ENCODE data around the gene BAIAP2L2.

The BAIAP2L2 gene

DNA sequence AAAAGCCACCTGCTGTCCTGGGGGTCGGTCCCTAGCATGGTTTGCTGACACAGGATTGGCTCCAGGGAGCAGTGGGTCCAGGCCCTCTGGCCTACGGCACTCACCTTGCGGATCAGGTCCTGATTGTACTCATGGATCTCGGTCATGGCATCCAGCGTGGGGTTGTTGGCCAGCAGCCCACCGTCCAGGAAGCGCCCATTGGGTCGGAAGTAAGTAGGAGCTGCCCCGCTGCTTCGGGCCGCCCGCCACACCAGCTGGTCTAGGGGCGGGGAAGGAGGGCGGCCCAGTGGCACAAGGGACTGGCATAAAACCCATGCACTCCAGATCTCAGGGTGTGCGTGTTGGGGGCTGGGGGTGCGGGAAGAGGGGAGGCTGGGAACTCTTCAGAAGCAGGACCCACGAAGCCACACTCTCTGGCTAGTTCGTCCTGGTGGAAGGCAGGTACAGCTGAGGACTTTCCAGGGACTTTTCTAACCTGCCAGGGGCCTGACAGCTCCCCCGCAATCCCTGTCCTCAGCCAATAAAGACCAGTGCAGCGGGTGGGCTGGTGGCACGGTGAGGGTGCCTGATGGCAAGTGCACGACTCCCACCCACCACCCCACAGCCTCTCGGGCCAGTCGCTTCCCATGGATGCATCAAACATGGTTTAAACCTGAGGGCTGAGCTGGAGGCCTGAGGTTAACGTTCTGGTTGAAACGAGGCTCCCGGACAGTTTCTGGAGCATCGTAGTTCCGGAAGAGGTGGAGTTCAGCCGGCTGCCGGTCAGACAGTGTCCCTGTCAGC is 5.1 kb upstream of the BAIAP2L2 start:
- TF ChIP-seq, protein P1, sequence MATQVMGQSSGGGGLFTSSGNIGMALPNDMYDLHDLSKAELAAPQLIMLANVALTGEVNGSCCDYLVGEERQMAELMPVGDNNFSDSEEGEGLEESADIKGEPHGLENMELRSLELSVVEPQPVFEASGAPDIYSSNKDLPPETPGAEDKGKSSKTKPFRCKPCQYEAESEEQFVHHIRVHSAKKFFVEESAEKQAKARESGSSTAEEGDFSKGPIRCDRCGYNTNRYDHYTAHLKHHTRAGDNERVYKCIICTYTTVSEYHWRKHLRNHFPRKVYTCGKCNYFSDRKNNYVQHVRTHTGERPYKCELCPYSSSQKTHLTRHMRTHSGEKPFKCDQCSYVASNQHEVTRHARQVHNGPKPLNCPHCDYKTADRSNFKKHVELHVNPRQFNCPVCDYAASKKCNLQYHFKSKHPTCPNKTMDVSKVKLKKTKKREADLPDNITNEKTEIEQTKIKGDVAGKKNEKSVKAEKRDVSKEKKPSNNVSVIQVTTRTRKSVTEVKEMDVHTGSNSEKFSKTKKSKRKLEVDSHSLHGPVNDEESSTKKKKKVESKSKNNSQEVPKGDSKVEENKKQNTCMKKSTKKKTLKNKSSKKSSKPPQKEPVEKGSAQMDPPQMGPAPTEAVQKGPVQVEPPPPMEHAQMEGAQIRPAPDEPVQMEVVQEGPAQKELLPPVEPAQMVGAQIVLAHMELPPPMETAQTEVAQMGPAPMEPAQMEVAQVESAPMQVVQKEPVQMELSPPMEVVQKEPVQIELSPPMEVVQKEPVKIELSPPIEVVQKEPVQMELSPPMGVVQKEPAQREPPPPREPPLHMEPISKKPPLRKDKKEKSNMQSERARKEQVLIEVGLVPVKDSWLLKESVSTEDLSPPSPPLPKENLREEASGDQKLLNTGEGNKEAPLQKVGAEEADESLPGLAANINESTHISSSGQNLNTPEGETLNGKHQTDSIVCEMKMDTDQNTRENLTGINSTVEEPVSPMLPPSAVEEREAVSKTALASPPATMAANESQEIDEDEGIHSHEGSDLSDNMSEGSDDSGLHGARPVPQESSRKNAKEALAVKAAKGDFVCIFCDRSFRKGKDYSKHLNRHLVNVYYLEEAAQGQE (IDR thresholded peaks at IDR 0.05; ENCODE audit: insufficient read depth in 1 of 2, low read depth in 2 of 2, low read length in 2 of 2), result no peak
- TF ChIP-seq TAF1 (IDR thresholded peaks at IDR 0.05; ENCODE audit: borderline replicate concordance, insufficient read depth, low read length) (no peak), SIN3A (IDR thresholded peaks at IDR 0.05; ENCODE audit: borderline replicate concordance, insufficient read depth, low read length) (no peak), POLR2AphosphoS5 (IDR thresholded peaks at IDR 0.05; ENCODE audit: low read depth, low read length) (no peak), FOXP2 (optimal IDR thresholded peaks at IDR 0.05; ENCODE audit: borderline replicate concordance, extremely low read depth, extremely low read length, insufficient read depth) (no peak)

DNA sequence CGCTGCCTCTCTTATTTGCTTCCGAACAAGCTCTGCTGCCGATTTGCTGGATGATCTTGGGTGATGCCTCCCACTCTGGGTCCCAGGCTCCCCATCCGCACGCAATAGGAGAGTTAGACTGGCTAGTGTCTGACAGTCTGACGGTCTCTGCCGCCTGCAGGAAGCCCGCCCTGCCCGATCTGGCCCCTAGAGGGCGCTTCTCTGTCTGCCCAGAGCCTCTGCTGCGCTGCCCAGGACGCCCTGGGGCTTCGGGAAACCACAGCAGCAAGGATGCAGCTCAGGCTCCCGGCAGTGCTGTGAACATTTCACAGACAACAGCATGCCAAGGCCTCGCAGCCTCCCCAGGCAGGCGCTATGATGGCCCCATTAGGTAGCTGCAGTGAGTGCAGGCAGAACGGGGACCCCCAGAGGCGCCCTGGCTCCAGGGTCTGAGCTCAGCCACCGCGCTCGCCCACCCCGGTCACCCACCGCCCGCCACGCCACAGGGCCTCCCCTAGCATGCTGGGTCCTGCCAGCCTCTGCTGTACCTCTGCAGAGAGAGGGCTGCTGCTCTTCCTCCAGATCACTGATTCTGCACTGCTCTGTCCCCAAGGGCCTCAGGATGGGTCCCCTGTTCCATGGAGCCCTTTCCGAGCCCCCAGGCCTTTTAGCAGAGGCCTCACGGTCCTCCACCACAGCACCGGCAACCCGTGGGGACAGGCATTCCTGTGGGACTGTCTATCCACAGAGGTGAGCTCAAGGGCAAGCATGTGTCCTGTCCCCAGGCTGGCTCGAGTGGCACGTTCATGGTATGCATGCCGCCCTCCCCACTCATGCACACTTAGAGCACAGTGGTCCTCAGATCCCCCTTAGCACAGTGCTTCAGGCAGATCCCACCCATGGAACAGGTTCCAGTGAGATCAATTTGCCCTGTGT is 4.3 kb upstream of the BAIAP2L2 start:
- TF ChIP-seq POLR2AphosphoS5 (IDR thresholded peaks at IDR 0.05; ENCODE audit: low read depth, low read length), result no peak
- TF ChIP-seq TAF1 (IDR thresholded peaks at IDR 0.05; ENCODE audit: borderline replicate concordance, insufficient read depth, low read length), result no peak
- TF ChIP-seq SIN3A (IDR thresholded peaks at IDR 0.05; ENCODE audit: borderline replicate concordance, insufficient read depth, low read length), result no peak
- TF ChIP-seq FOXP2 (optimal IDR thresholded peaks at IDR 0.05; ENCODE audit: borderline replicate concordance, extremely low read depth, extremely low read length, insufficient read depth), result peak; percentile 95
- TF ChIP-seq, protein P1 (IDR thresholded peaks at IDR 0.05; ENCODE audit: insufficient read depth in 1 of 2, low read depth in 2 of 2, low read length in 2 of 2), result 0 out of 4 replicates have a peak, but pooled peaks of 1 of the 2 experiments have one; percentile 10

DNA sequence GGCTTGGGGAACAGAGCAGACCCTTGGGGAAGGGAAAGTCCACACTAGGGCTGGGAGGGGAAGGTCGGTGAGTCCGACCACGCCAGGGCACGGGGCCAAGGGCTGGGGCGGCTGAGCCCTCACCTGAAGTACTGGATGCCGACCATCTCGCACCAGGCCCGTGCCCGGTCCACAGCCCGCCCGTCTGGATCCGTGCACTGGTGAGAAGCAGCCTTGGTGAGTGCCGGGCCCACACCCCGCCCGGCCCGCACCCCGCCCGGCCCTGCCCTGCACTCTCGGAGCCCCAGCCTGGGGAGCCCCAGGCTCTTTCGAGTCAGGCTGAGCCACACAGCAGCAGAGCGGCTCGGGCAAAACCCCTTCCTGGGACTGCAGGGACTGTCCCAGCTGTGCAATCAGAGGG is 1.9 kb upstream of the BAIAP2L2 start:
- TF ChIP-seq SIN3A (IDR thresholded peaks at IDR 0.05; ENCODE audit: borderline replicate concordance, insufficient read depth, low read length), result no peak
- TF ChIP-seq FOXP2 (optimal IDR thresholded peaks at IDR 0.05; ENCODE audit: borderline replicate concordance, extremely low read depth, extremely low read length, insufficient read depth), result no peak
- no peak for TF ChIP-seq POLR2AphosphoS5 (IDR thresholded peaks at IDR 0.05; ENCODE audit: low read depth, low read length)
- TF ChIP-seq, protein P1 (IDR thresholded peaks at IDR 0.05; ENCODE audit: insufficient read depth in 1 of 2, low read depth in 2 of 2, low read length in 2 of 2), result no peak

DNA sequence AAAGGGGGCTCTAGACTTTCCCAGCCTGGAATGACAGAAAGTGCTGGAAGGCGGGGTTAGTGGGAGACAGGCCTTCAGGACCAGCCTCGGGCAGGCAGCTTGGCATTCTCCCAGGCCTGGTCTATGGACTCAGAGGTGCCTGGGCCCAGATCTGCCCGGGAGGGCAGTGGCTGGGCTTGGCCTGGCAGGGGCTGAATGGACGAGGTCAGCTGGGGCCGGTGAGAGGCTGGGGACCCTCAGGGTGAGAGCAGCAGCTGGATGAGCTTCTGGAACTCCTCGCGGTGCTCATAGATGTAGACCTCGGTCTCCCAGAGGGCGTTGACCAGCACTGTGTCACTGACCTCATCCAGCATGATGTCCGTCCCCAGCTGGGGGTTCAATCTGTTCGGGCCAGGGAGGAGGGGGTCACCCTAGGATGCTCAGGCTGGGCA is 1.5 kb upstream of the BAIAP2L2 start:
- TF ChIP-seq POLR2AphosphoS5 (IDR thresholded peaks at IDR 0.05; ENCODE audit: low read depth, low read length), result no peak
- TF ChIP-seq FOXP2 (optimal IDR thresholded peaks at IDR 0.05; ENCODE audit: borderline replicate concordance, extremely low read depth, extremely low read length, insufficient read depth), result no peak
- no peak for TF ChIP-seq TAF1 (IDR thresholded peaks at IDR 0.05; ENCODE audit: borderline replicate concordance, insufficient read depth, low read length)
- TF ChIP-seq, protein P1 (IDR thresholded peaks at IDR 0.05; ENCODE audit: insufficient read depth in 1 of 2, low read depth in 2 of 2, low read length in 2 of 2), result no peak
- TF ChIP-seq SIN3A (IDR thresholded peaks at IDR 0.05; ENCODE audit: borderline replicate concordance, insufficient read depth, low read length), result no peak

Measured in PFSK-1 (cell line).